IMR-90 (cell line): ENCODE results near the gene C1orf116. TPM values are rescaled to one million over a fixed set of nuclear protein-coding genes. Genes with fewer than 3 reads are reported as not detected.

Experiments used
- ATAC-seq: fragments of 200-7000 bp; cut with Tn5 transposase; 2 replicates; pipeline ENCODE4 v1.9.1; 2020; ENCODE audit warnings: low read depth, mild to moderate bottlenecking, moderate library complexity
- BruUV-seq: library from RNA; stranded (reverse); fragments of 400-500 nt; replicated peaks from 2 replicates; lab custom pipeline; 2021; lab: Mats Ljungman, UMichigan
- CTCF ChIA-PET: fragments of 300-600 bp; formaldehyde crosslinking; extraction: SDS; loops from one replicate; lab custom pipeline; 2021; ENCODE audit warnings: antibody characterized with exemption; lab: Yijun Ruan, JAX
- POLR2A ChIA-PET: fragments of 300-600 bp; sonication (Branson Sonifier 250); formaldehyde crosslinking; loops from one replicate; lab custom pipeline; 2022; ENCODE audit warnings: antibody characterized with exemption; ENCODE audit not compliant: unreplicated experiment; lab: Charles Lee
- DNase-seq: peaks from one replicate; pipeline ENCODE4 v3.0.0; 2013
- H2AFZ ChIP-seq: replicated peaks from 2 replicates; pipeline ENCODE3; 2013; ENCODE audit warnings: low read length, mild to moderate bottlenecking; ENCODE audit not compliant: poor library complexity
- H2AK5ac ChIP-seq: 2 replicates; pipeline ENCODE4 v1.6.1; 2013; ENCODE audit warnings: low read depth, low read length, inconsistent platforms
- H2AK9ac ChIP-seq: replicated peaks from 2 replicates; pipeline ENCODE3; 2013; ENCODE audit warnings: mild to moderate bottlenecking, low read depth, low read length, moderate library complexity; ENCODE audit not compliant: poor library complexity
- H2BK120ac ChIP-seq: 2 replicates; pipeline ENCODE4 v1.6.1; 2013; ENCODE audit warnings: low read depth, low read length, inconsistent platforms
- H2BK15ac ChIP-seq: 3 replicates; pipeline ENCODE4 v1.6.1; 2013; ENCODE audit warnings: low read depth, low read length, inconsistent platforms
- H2BK20ac ChIP-seq: 2 replicates; pipeline ENCODE4 v1.6.1; 2013; ENCODE audit warnings: low read depth, mild to moderate bottlenecking, inconsistent platforms, low read length, moderate library complexity
- H2BK5ac ChIP-seq: 2 replicates; pipeline ENCODE4 v1.6.1; 2013; ENCODE audit warnings: mild to moderate bottlenecking, low read depth, low read length, inconsistent platforms; ENCODE audit not compliant: poor library complexity, severe bottlenecking
- H3K14ac ChIP-seq: replicated peaks from 2 replicates; pipeline ENCODE4 v1.6.1; 2013; ENCODE audit warnings: low read depth, low read length, inconsistent platforms
- H3K18ac ChIP-seq: 2 replicates; pipeline ENCODE4 v1.6.1; 2013; ENCODE audit warnings: low read depth, low read length, control low read depth
- H3K23ac ChIP-seq: 2 replicates; pipeline ENCODE4 v1.6.1; 2013; ENCODE audit warnings: low read depth, low read length, inconsistent platforms
- H3K27ac ChIP-seq: 2 replicates; pipeline ENCODE4 v1.5.1; 2013; ENCODE audit warnings: mild to moderate bottlenecking, control low read depth, low read length; ENCODE audit not compliant: insufficient read depth
- H3K27me3 ChIP-seq: 2 replicates; pipeline ENCODE4 v1.6.1; 2013; ENCODE audit warnings: low read length; ENCODE audit not compliant: control insufficient read depth, insufficient read depth
- H3K36me3 ChIP-seq: 2 replicates; pipeline ENCODE4 v1.6.1; 2013; ENCODE audit warnings: low read length, mixed read lengths; ENCODE audit not compliant: control insufficient read depth, insufficient read depth
- H3K4ac ChIP-seq: 2 replicates; pipeline ENCODE4 v1.6.1; 2013; ENCODE audit warnings: low read depth, low read length, inconsistent platforms
- H3K4me1 ChIP-seq: 2 replicates; pipeline ENCODE4 v1.6.1; 2013; ENCODE audit warnings: low read length, mixed read lengths; ENCODE audit not compliant: control insufficient read depth, insufficient read depth
- H3K4me2 ChIP-seq: 2 replicates; pipeline ENCODE4 v1.6.1; 2013; ENCODE audit warnings: low read depth, mild to moderate bottlenecking, control low read depth, low read length, moderate library complexity
- H3K4me3 ChIP-seq: 2 replicates; pipeline ENCODE4 v1.5.1; 2013; ENCODE audit warnings: low read depth, mild to moderate bottlenecking, control low read depth, low read length, moderate library complexity; ENCODE audit not compliant: insufficient read depth
- H3K56ac ChIP-seq: 2 replicates; pipeline ENCODE4 v1.6.1; 2013; ENCODE audit warnings: low read length, inconsistent platforms; ENCODE audit not compliant: insufficient read depth; ENCODE audit errors: extremely low read depth
- H3K79me1 ChIP-seq, 2 experiments: 2 replicates each; pipeline ENCODE4 v1.6.1; 2013; ENCODE audit warnings: low read length in 2 of 2, inconsistent platforms in 1 of 2, low read depth in 1 of 2
- H3K9ac ChIP-seq: 2 replicates; pipeline ENCODE4 v1.6.1; 2013; ENCODE audit warnings: low read depth, low read length, control low read depth
- H3K9me1 ChIP-seq: 2 replicates; pipeline ENCODE4 v1.6.1; 2013; ENCODE audit warnings: low read length, inconsistent platforms; ENCODE audit not compliant: insufficient read depth
- H3K9me3 ChIP-seq: 2 replicates; pipeline ENCODE4 v1.6.1; 2013; ENCODE audit warnings: low read length; ENCODE audit not compliant: control insufficient read depth, insufficient read depth
- H4K20me1 ChIP-seq: 2 replicates; pipeline ENCODE4 v1.6.1; 2013; ENCODE audit warnings: low read length, inconsistent platforms; ENCODE audit not compliant: insufficient read depth
- H4K5ac ChIP-seq: 2 replicates; pipeline ENCODE4 v1.6.1; 2013; ENCODE audit warnings: mild to moderate bottlenecking, low read depth, low read length, control low read depth
- H4K8ac ChIP-seq, 2 experiments: 2 replicates each; pipeline ENCODE4 v1.6.1; 2013; ENCODE audit warnings: low read depth in 2 of 2, low read length in 2 of 2, control low read depth in 1 of 2, inconsistent platforms in 1 of 2
- H4K91ac ChIP-seq: 2 replicates; pipeline ENCODE4 v1.6.1; 2013; ENCODE audit warnings: low read depth, low read length, inconsistent platforms; ENCODE audit not compliant: insufficient read depth
- BHLHE40 ChIP-seq: fragments of 150-350 bp; IDR thresholded peaks from 2 replicates; pipeline ENCODE4 v1.6.1; 2016; ENCODE audit warnings: mild to moderate bottlenecking, low read depth, low read length
- CEBPB ChIP-seq: IDR thresholded peaks from 2 replicates; pipeline ENCODE4 v1.6.1; 2012; ENCODE audit warnings: low read depth, low read length, improper control_type of control experiment
- CHD1 ChIP-seq: IDR thresholded peaks from 2 replicates; pipeline ENCODE4 v1.6.1; 2012; ENCODE audit warnings: low read depth, low read length, improper control_type of control experiment
- FOS ChIP-seq: fragments of 150-350 bp; IDR thresholded peaks from 2 replicates; pipeline ENCODE4 v1.6.1; 2016; ENCODE audit warnings: low read depth, low read length
- MAFK ChIP-seq: IDR thresholded peaks from 2 replicates; pipeline ENCODE4 v1.6.1; 2012; ENCODE audit warnings: low read depth, low read length, improper control_type of control experiment
- MAZ ChIP-seq: IDR thresholded peaks from 2 replicates; pipeline ENCODE4 v1.6.1; 2012; ENCODE audit warnings: low read depth, mild to moderate bottlenecking, low read length, improper control_type of control experiment, moderate library complexity, borderline replicate concordance
- MXI1 ChIP-seq: IDR thresholded peaks from 2 replicates; pipeline ENCODE4 v1.6.1; 2012; ENCODE audit warnings: low read depth, mild to moderate bottlenecking, low read length, moderate library complexity, borderline replicate concordance
- NFE2L2 ChIP-seq: fragments of 150-350 bp; IDR thresholded peaks from 2 replicates; pipeline ENCODE4 v1.6.1; 2016; ENCODE audit warnings: low read depth, mild to moderate bottlenecking, low read length
- POLR2A ChIP-seq: IDR thresholded peaks from 2 replicates; pipeline ENCODE4 v1.6.1; 2012; ENCODE audit warnings: mild to moderate bottlenecking, low read depth, low read length
- RAD21 ChIP-seq: IDR thresholded peaks from 2 replicates; pipeline ENCODE4 v1.6.1; 2012; ENCODE audit warnings: low read length, improper control_type of control experiment
- RCOR1 ChIP-seq: IDR thresholded peaks from 2 replicates; pipeline ENCODE4 v1.6.1; 2012; ENCODE audit warnings: mild to moderate bottlenecking, low read length, improper control_type of control experiment; ENCODE audit not compliant: insufficient replicate concordance
- RFX5 ChIP-seq: IDR thresholded peaks from 2 replicates; pipeline ENCODE4 v1.8.0; 2012; ENCODE audit warnings: low read depth, mild to moderate bottlenecking, low read length, moderate library complexity
- SMC3 ChIP-seq: fragments of 150-350 bp; IDR thresholded peaks from 2 replicates; pipeline ENCODE4 v1.6.1; 2016; ENCODE audit warnings: low read depth, mild to moderate bottlenecking, antibody characterized with exemption, low read length, moderate library complexity
- WGBS, 2 experiments: methylation state at CpG; one replicate each; pipeline versions ENCODE4 v1.1.5 to v1.1.7; 2013; ENCODE audit warnings: missing lambda C conversion rate in 2 of 2; ENCODE audit not compliant: insufficient read length in 1 of 2; ENCODE audit errors: extremely low coverage in 2 of 2; 5-methylcytosine and 5-hydroxymethylcytosine counted together
- dilution Hi-C: fragments of 300-500 bp; cut with HindIII; formaldehyde crosslinking; loops from one replicate; pipeline ENCODE4 v1.14.3; 2018; ENCODE audit warnings: low sequenced_read_pairs; ENCODE audit not compliant: unreplicated experiment
- in situ Hi-C: fragments of 300-500 bp; cut with MboI; formaldehyde crosslinking; loops from 3 replicates; pipeline ENCODE4 v1.14.3; 2019; ENCODE audit warnings: low sequenced_read_pairs, inconsistent platforms, mixed read lengths
- intact Hi-C: fragments of 100-400 bp; cut with micrococcal nuclease; formaldehyde crosslinking; loops from 2 replicates; pipeline ENCODE4 v1.10.0; 2022
- polyA plus RNA-seq, 3 experiments: library from polyadenylated mRNA; depleted of rRNA; stranded (reverse); fragments of >200 nt; gene quantifications; 2 replicates each; pipeline ENCODE4 v1.2.3, GENCODE V29; 2012; ENCODE audit warnings: low replicate concordance in 1 of 3
- total RNA-seq: library from RNA; depleted of rRNA; stranded (reverse); fragments of >200 nt; gene quantifications from 2 replicates; pipeline ENCODE4 v1.2.3, GENCODE V29; 2012
- TF ChIP-seq, protein P1 (sequence below): fragments of 150-350 bp; IDR thresholded peaks from 2 replicates; pipeline ENCODE4 v1.6.1; 2016; ENCODE audit warnings: low read depth, mild to moderate bottlenecking, low read length, moderate library complexity, borderline replicate concordance
- TF ChIP-seq, protein P2 (sequence below): fragments of 150-350 bp; IDR thresholded peaks from 2 replicates; pipeline ENCODE4 v1.6.1; 2017; ENCODE audit warnings: mild to moderate bottlenecking, antibody characterized with exemption, low read length, low read depth
- TF ChIP-seq, protein P3 (sequence below): conservative IDR thresholded peaks from 2 replicates; pipeline ENCODE4 v1.5.1; 2012; ENCODE audit warnings: mild to moderate bottlenecking, low read depth, low read length, improper control_type of control experiment

C1orf116 gene
- total and polyA plus RNA-seq, 2 of the 4 experiments (the other 2 are of a cell fraction): under 0.01 to 0.03 TPM

DNA sequence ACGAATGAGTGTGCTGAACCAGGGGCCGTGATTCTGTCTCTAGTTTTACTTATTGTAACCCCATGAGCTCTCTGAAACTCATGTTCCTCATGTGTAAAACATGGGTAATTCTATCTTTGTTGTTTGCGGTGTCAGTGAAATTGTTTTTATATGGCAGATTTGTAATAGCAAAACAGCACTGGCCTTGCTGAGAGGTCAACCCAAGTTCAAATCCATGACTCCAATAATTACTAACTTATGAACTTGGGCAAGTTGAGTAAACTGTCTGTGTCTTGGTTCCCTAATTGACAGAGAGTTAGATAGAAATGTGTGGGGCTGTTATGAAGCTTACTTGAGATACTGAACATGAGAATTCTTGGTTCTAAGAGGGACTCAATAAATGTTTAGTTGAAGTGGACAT is 17.8 kb downstream of the C1orf116 start:
- no peaks in the 10 kb centered on the region for H3K4me1 ChIP-seq
- H2AK9ac ChIP-seq: no peak overlapping the region
- BruUV-seq: no TSS peak
- H3K9ac ChIP-seq: no peak overlapping the region
- H2BK5ac ChIP-seq: no peak overlapping the region
- no peak overlapping the region for H2AK5ac ChIP-seq
- ChIA-PET POLR2A (no interaction called here), CTCF (interaction anchor here (2.0 kb wide), 1 partner anchor 9 kb away, joined by 6 read pairs; no protein-coding TSS in a partner anchor)
- no peak overlapping the region for H4K91ac ChIP-seq
- H4K20me1 ChIP-seq: no peaks in the 10 kb centered on the region
- no peak overlapping the region for H3K4me3 ChIP-seq
- no peak overlapping the region for H2BK120ac ChIP-seq
- DNase-seq (no peak), ATAC-seq (no peak)
- no peak overlapping the region for H3K4me2 ChIP-seq
- no peaks in the 10 kb centered on the region for H3K36me3 ChIP-seq
- no peak overlapping the region for H3K14ac ChIP-seq
- peaks cover 6% of the 10 kb centered on the region; the same call in 1 of the 2 replicates for H3K27me3 ChIP-seq
- no peak overlapping the region for H4K8ac ChIP-seq
- no peak overlapping the region for H3K56ac ChIP-seq
- H3K9me1 ChIP-seq: no peaks in the 10 kb centered on the region; the same call in 1 of the 2 replicates
- no peak overlapping the region for H4K5ac ChIP-seq
- H2BK15ac ChIP-seq: no peak overlapping the region
- H3K9me3 ChIP-seq: no peaks in the 10 kb centered on the region; the same call in 1 of the 2 replicates
- intact Hi-C loops (no loop called here), in situ Hi-C loops (no loop called here), dilution Hi-C loops (no loop called here)
- no CpG with 5 or more reads among the region's 3 CpGs for WGBS, 2 experiments
- no peak overlapping the region for H2BK20ac ChIP-seq
- no peak overlapping the region for H2AFZ ChIP-seq
- no peak overlapping the region for H3K4ac ChIP-seq
- no peak for TF ChIP-seq RCOR1
- TF ChIP-seq, protein P1, sequence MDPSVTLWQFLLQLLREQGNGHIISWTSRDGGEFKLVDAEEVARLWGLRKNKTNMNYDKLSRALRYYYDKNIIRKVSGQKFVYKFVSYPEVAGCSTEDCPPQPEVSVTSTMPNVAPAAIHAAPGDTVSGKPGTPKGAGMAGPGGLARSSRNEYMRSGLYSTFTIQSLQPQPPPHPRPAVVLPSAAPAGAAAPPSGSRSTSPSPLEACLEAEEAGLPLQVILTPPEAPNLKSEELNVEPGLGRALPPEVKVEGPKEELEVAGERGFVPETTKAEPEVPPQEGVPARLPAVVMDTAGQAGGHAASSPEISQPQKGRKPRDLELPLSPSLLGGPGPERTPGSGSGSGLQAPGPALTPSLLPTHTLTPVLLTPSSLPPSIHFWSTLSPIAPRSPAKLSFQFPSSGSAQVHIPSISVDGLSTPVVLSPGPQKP: no peak
- no peak for TF ChIP-seq SMC3
- TF ChIP-seq NFE2L2: no peak
- no peak for TF ChIP-seq CEBPB
- TF ChIP-seq RFX5: no peak
- TF ChIP-seq BHLHE40: no peak
- TF ChIP-seq, protein P2, sequence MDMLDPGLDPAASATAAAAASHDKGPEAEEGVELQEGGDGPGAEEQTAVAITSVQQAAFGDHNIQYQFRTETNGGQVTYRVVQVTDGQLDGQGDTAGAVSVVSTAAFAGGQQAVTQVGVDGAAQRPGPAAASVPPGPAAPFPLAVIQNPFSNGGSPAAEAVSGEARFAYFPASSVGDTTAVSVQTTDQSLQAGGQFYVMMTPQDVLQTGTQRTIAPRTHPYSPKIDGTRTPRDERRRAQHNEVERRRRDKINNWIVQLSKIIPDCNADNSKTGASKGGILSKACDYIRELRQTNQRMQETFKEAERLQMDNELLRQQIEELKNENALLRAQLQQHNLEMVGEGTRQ: no peak
- no peak for TF ChIP-seq MAFK
- no peak for TF ChIP-seq MAZ
- no peak for TF ChIP-seq MXI1
- TF ChIP-seq POLR2A: no peak
- TF ChIP-seq, protein P3, sequence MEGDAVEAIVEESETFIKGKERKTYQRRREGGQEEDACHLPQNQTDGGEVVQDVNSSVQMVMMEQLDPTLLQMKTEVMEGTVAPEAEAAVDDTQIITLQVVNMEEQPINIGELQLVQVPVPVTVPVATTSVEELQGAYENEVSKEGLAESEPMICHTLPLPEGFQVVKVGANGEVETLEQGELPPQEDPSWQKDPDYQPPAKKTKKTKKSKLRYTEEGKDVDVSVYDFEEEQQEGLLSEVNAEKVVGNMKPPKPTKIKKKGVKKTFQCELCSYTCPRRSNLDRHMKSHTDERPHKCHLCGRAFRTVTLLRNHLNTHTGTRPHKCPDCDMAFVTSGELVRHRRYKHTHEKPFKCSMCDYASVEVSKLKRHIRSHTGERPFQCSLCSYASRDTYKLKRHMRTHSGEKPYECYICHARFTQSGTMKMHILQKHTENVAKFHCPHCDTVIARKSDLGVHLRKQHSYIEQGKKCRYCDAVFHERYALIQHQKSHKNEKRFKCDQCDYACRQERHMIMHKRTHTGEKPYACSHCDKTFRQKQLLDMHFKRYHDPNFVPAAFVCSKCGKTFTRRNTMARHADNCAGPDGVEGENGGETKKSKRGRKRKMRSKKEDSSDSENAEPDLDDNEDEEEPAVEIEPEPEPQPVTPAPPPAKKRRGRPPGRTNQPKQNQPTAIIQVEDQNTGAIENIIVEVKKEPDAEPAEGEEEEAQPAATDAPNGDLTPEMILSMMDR: no peak
- no peak for TF ChIP-seq CHD1
- no peak for TF ChIP-seq RAD21
- TF ChIP-seq FOS: no peak
- no peak overlapping the region for H3K23ac ChIP-seq
- H3K27ac ChIP-seq: no peak overlapping the region
- H3K18ac ChIP-seq: no peak overlapping the region
- H3K79me1 ChIP-seq: no peaks in the 10 kb centered on the region
